HAP-1 (cell line): ENCODE data around the gene AMBP.

ENCODE experiments used
- DNase-seq, 2 experiments: peaks; one replicate each; pipeline ENCODE4 v3.0.0-alpha.2; 2016 to 2020; ENCODE audit warnings: low spot score in 2 of 2
- H3K27me3 ChIP-seq: fragments of 250-450 bp; sonication (Bioruptor Pico); 2 replicates; pipeline ENCODE4 v1.5.1; 2020; ENCODE audit warnings: low read depth, mild to moderate bottlenecking, moderate library complexity
- H3K36me3 ChIP-seq: fragments of 250-450 bp; sonication (Bioruptor Pico); replicated peaks from 2 replicates; pipeline ENCODE4 v1.5.1; 2020; ENCODE audit warnings: mild to moderate bottlenecking
- H3K4me1 ChIP-seq: fragments of 250-450 bp; sonication (Bioruptor Pico); 2 replicates; pipeline ENCODE4 v1.5.1; 2020; ENCODE audit warnings: mild to moderate bottlenecking
- H3K4me3 ChIP-seq: fragments of 250-450 bp; sonication (Bioruptor Pico); 2 replicates; pipeline ENCODE4 v1.5.1; 2020; ENCODE audit warnings: mild to moderate bottlenecking, moderate library complexity
- H3K9me3 ChIP-seq: fragments of 250-450 bp; sonication (Bioruptor Pico); 2 replicates; pipeline ENCODE4 v1.5.1; 2020; ENCODE audit warnings: mild to moderate bottlenecking, moderate library complexity
- in situ Hi-C: fragments of 300-500 bp; cut with MboI; formaldehyde crosslinking; loops from 3 replicates; pipeline ENCODE4 v1.14.3; 2020; ENCODE audit warnings: low sequenced_read_pairs, inconsistent platforms, mixed read lengths

AMBP gene

GRCh38 chr9:114014044-114014443 lies 64.1 kb downstream of the AMBP start:
- DNase-seq: no peak
- H3K4me1 ChIP-seq: no peaks in the 10 kb centered on the region
- peaks cover 5% of the 10 kb centered on the region for H3K36me3 ChIP-seq
- in situ Hi-C loops: no loop called here
- H3K27me3 ChIP-seq: no peaks in the 10 kb centered on the region
- no peak overlapping the region for H3K4me3 ChIP-seq
- H3K9me3 ChIP-seq: no peaks in the 10 kb centered on the region

GRCh38 chr9:114012126-114012525 lies 66.0 kb downstream of the AMBP start:
- no peak for DNase-seq
- Histone ChIP-seq H3K9me3 (no peaks in the 10 kb centered on the region), H3K4me1 (no peaks in the 10 kb centered on the region), H3K4me3 (no peak overlapping the region), H3K36me3 (peaks cover 9% of the 10 kb centered on the region), H3K27me3 (no peaks in the 10 kb centered on the region)
- in situ Hi-C loops: no loop called here

DNA sequence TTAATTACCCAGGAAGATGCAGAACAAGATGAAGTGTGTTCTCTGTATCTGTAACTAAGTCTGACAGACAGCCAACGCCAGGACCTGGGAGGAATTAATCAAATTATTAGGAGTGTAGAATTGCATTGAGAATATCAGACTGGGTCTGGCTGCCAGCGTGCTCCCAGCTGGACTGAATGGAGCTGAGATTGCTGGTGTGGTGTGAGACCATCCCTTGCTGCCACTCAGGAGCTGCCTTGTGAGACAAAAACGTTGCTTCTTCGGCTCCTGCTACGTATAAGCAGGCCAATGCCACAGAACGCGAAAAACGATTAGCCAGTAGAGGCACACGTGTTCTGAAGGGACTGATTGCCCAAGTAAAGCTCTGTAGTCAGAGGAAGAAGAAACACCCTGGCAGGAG lies 66.8 kb downstream of the AMBP start:
- Histone ChIP-seq H3K4me3 (no peak overlapping the region), H3K27me3 (no peaks in the 10 kb centered on the region), H3K36me3 (peaks cover 17% of the 10 kb centered on the region), H3K4me1 (no peaks in the 10 kb centered on the region), H3K9me3 (no peaks in the 10 kb centered on the region)
- in situ Hi-C loops: no loop called here
- DNase-seq: peak in 1 of 2 experiments; percentile 1
